ENCODE data around the gene SSMEM1.
"Not testable (repeated sequence)": the region's sequence is repeated elsewhere in the genome, so short reads cannot be mapped to it uniquely, and the experiment has no call there.

Gene SSMEM1

GRCh38 chr7:130227883-130228575 is 20.4 kb downstream of the SSMEM1 start:
- H3K4ac ChIP-seq (ENCODE audit: low read depth, low read length), result no peak overlapping the region
- H3K23ac ChIP-seq (ENCODE audit: low read length), result no peak overlapping the region
- H3K27me3 ChIP-seq (ENCODE audit: insufficient read depth, low read length), result no peaks in the 10 kb centered on the region
- no peak overlapping the region for H2BK12ac ChIP-seq (ENCODE audit: low read length)
- H4K8ac ChIP-seq (ENCODE audit: low read depth, low read length), result no peak overlapping the region
- WGBS (ENCODE audit: extremely low coverage, insufficient coverage, insufficient read length), result no CpG with 5 or more reads among the region's 1 CpG
- H3K36me3 ChIP-seq (ENCODE audit: control insufficient read depth in 1 of 2, insufficient read depth in 2 of 2, low read length in 2 of 2), result no peaks in the 10 kb centered on the region
- H3K27ac ChIP-seq (ENCODE audit: low read depth, low read length), result no peak overlapping the region
- no peak overlapping the region for H2BK120ac ChIP-seq (ENCODE audit: insufficient read depth, low read length, poor library complexity)
- no peak overlapping the region for H3K9ac ChIP-seq (ENCODE audit: low read length)
- H2AK5ac ChIP-seq (ENCODE audit: low read length), result no peak overlapping the region
- no peak overlapping the region for H3K4me3 ChIP-seq (ENCODE audit: low read depth, low read length)
- no peaks in the 10 kb centered on the region for H3K79me1 ChIP-seq (ENCODE audit: low read length)
- H3K4me2 ChIP-seq (ENCODE audit: low read length), result no peak overlapping the region
- H2AFZ ChIP-seq (ENCODE audit: insufficient read depth, low read length, poor library complexity), result no peak overlapping the region
- no peaks in the 10 kb centered on the region for H3K4me1 ChIP-seq (ENCODE audit: control insufficient read depth in 1 of 2, insufficient read depth in 2 of 2, low read length in 2 of 2)
- DNase-seq, result no peak
- peaks cover 5% of the 10 kb centered on the region for H3K9me3 ChIP-seq (ENCODE audit: insufficient read depth, low read depth, low read length)
- H3K18ac ChIP-seq (ENCODE audit: low read length), result no peak overlapping the region
- H4K91ac ChIP-seq (ENCODE audit: low read depth, low read length), result no peak overlapping the region
- no peak overlapping the region for H2BK5ac ChIP-seq (ENCODE audit: low read depth, low read length, poor library complexity)
- no peaks in the 10 kb centered on the region for H3K79me2 ChIP-seq (ENCODE audit: control insufficient read depth, insufficient read depth, low read length, poor library complexity)
- no peak overlapping the region for H3K14ac ChIP-seq (ENCODE audit: low read length)
- H4K12ac ChIP-seq (ENCODE audit: low read depth, low read length), result no peak overlapping the region

- no peaks in the 10 kb centered on the region for H3K4me1 ChIP-seq (ENCODE audit: control insufficient read depth in 1 of 2, insufficient read depth in 2 of 2, low read length in 2 of 2)
These were observed 21.3 kb downstream of the SSMEM1 start for GRCh38 chr7:130228840-130229502.

GRCh38 chr7:130229981-130230380 is 22.3 kb downstream of the SSMEM1 start:
- not testable (repeated sequence) for H2AFZ ChIP-seq (ENCODE audit: insufficient read depth, low read length, poor library complexity); H3K36me3 ChIP-seq (ENCODE audit: control insufficient read depth in 1 of 2, insufficient read depth in 2 of 2, low read length in 2 of 2); H4K12ac ChIP-seq (ENCODE audit: low read depth, low read length); H4K91ac ChIP-seq (ENCODE audit: low read depth, low read length); H2BK12ac ChIP-seq (ENCODE audit: low read length); H2BK5ac ChIP-seq (ENCODE audit: low read depth, low read length, poor library complexity); H3K79me2 ChIP-seq (ENCODE audit: control insufficient read depth, insufficient read depth, low read length, poor library complexity); H3K4me2 ChIP-seq (ENCODE audit: low read length); H3K4me3 ChIP-seq (ENCODE audit: low read depth, low read length); H2AK5ac ChIP-seq (ENCODE audit: low read length); DNase-seq; H4K8ac ChIP-seq (ENCODE audit: low read depth, low read length); H3K4ac ChIP-seq (ENCODE audit: low read depth, low read length); H3K23ac ChIP-seq (ENCODE audit: low read length); H3K27me3 ChIP-seq (ENCODE audit: insufficient read depth, low read length); H3K4me1 ChIP-seq (ENCODE audit: control insufficient read depth in 1 of 2, insufficient read depth in 2 of 2, low read length in 2 of 2); H3K79me1 ChIP-seq (ENCODE audit: low read length); H3K18ac ChIP-seq (ENCODE audit: low read length); H3K9ac ChIP-seq (ENCODE audit: low read length); H3K14ac ChIP-seq (ENCODE audit: low read length); H2BK120ac ChIP-seq (ENCODE audit: insufficient read depth, low read length, poor library complexity); H3K9me3 ChIP-seq (ENCODE audit: insufficient read depth, low read depth, low read length); H3K27ac ChIP-seq (ENCODE audit: low read depth, low read length)
- no CpG with 5 or more reads among the region's 28 CpGs for WGBS (ENCODE audit: extremely low coverage, insufficient coverage, insufficient read length)

More at GRCh38 chr7:130228840-130229502, 21.3 kb downstream of the SSMEM1 start:
- Histone ChIP-seq H2AFZ (ENCODE audit: insufficient read depth, low read length, poor library complexity) (no peak overlapping the region), H3K4ac (ENCODE audit: low read depth, low read length) (no peak overlapping the region), H2BK5ac (ENCODE audit: low read depth, low read length, poor library complexity) (no peak overlapping the region), H2AK5ac (ENCODE audit: low read length) (no peak overlapping the region), H3K23ac (ENCODE audit: low read length) (no peak overlapping the region), H3K36me3 (ENCODE audit: control insufficient read depth in 1 of 2, insufficient read depth in 2 of 2, low read length in 2 of 2) (no peaks in the 10 kb centered on the region), H4K12ac (ENCODE audit: low read depth, low read length) (no peak overlapping the region), H3K4me2 (ENCODE audit: low read length) (no peak overlapping the region), H3K79me1 (ENCODE audit: low read length) (no peaks in the 10 kb centered on the region), H3K14ac (ENCODE audit: low read length) (no peak overlapping the region), H3K9ac (ENCODE audit: low read length) (no peak overlapping the region), H2BK12ac (ENCODE audit: low read length) (no peak overlapping the region), H4K8ac (ENCODE audit: low read depth, low read length) (no peak overlapping the region), H3K4me3 (ENCODE audit: low read depth, low read length) (no peak overlapping the region), H3K9me3 (ENCODE audit: insufficient read depth, low read depth, low read length) (peaks cover 5% of the 10 kb centered on the region), H2BK120ac (ENCODE audit: insufficient read depth, low read length, poor library complexity) (no peak overlapping the region), H3K27ac (ENCODE audit: low read depth, low read length) (no peak overlapping the region), H3K79me2 (ENCODE audit: control insufficient read depth, insufficient read depth, low read length, poor library complexity) (no peaks in the 10 kb centered on the region), H3K18ac (ENCODE audit: low read length) (no peak overlapping the region), H4K91ac (ENCODE audit: low read depth, low read length) (no peak overlapping the region), H3K27me3 (ENCODE audit: insufficient read depth, low read length) (no peaks in the 10 kb centered on the region)
- no peak for DNase-seq
- WGBS (ENCODE audit: extremely low coverage, insufficient coverage, insufficient read length), result no CpG with 5 or more reads among the region's 7 CpGs

DNA sequence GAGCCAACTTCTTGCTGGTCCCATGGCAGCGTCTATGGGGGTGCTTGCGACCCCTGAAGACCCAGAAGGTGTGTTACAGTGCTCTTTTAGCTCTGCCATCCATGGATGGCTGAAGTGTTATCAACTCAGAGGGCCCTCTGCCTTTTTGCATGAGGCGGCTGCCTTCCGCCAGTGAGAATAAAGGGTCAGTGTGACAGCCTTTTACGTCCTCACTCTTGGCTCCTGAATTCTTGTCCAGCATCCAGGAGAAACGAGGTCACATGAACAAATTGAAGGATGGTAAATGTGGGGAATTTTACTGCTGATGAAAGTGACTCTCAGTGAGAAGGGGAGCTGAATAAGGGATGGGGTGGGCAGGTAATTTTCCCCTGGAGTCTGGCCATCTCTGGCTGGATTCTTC is 24.1 kb downstream of the SSMEM1 start:
- no peak overlapping the region for H3K4me2 ChIP-seq (ENCODE audit: low read length)
- no peak overlapping the region for H3K4me3 ChIP-seq (ENCODE audit: low read depth, low read length)
- H3K36me3 ChIP-seq (ENCODE audit: control insufficient read depth in 1 of 2, insufficient read depth in 2 of 2, low read length in 2 of 2), result no peaks in the 10 kb centered on the region
- no peak overlapping the region for H4K12ac ChIP-seq (ENCODE audit: low read depth, low read length)
- no peaks in the 10 kb centered on the region for H3K79me1 ChIP-seq (ENCODE audit: low read length)
- no peak overlapping the region for H2BK12ac ChIP-seq (ENCODE audit: low read length)
- H2BK120ac ChIP-seq (ENCODE audit: insufficient read depth, low read length, poor library complexity), result no peak overlapping the region
- no peak overlapping the region for H3K18ac ChIP-seq (ENCODE audit: low read length)
- no peaks in the 10 kb centered on the region for H3K4me1 ChIP-seq (ENCODE audit: control insufficient read depth in 1 of 2, insufficient read depth in 2 of 2, low read length in 2 of 2)
- H3K23ac ChIP-seq (ENCODE audit: low read length), result no peak overlapping the region
- no peak overlapping the region for H3K9ac ChIP-seq (ENCODE audit: low read length)
- no peak overlapping the region for H2AK5ac ChIP-seq (ENCODE audit: low read length)
- no peaks in the 10 kb centered on the region for H3K27me3 ChIP-seq (ENCODE audit: insufficient read depth, low read length)
- H3K27ac ChIP-seq (ENCODE audit: low read depth, low read length), result no peak overlapping the region
- H2BK5ac ChIP-seq (ENCODE audit: low read depth, low read length, poor library complexity), result no peak overlapping the region
- no peak overlapping the region for H2AFZ ChIP-seq (ENCODE audit: insufficient read depth, low read length, poor library complexity)
- H4K8ac ChIP-seq (ENCODE audit: low read depth, low read length), result no peak overlapping the region
- no peak overlapping the region for H4K91ac ChIP-seq (ENCODE audit: low read depth, low read length)
- H3K14ac ChIP-seq (ENCODE audit: low read length), result no peak overlapping the region
- peaks cover 2% of the 10 kb centered on the region for H3K9me3 ChIP-seq (ENCODE audit: insufficient read depth, low read depth, low read length)
- H3K79me2 ChIP-seq (ENCODE audit: control insufficient read depth, insufficient read depth, low read length, poor library complexity), result no peaks in the 10 kb centered on the region
- no CpG with 5 or more reads among the region's 6 CpGs for WGBS (ENCODE audit: extremely low coverage, insufficient coverage, insufficient read length)
- no peak overlapping the region for H3K4ac ChIP-seq (ENCODE audit: low read depth, low read length)
- no peak for DNase-seq

Measured in trophoblast cell (in vitro differentiated cells and primary cell).